HG02610 (cell line): ENCODE results near the gene GFPT1.
"Not testable (repeated sequence)": the region's sequence is repeated elsewhere in the genome, so short reads cannot be mapped to it uniquely, and the experiment has no call there.

Source experiments
- ATAC-seq: cut with Tn5 transposase; IDR thresholded peaks from one replicate; pipeline ENCODE4 v1.9.1; 2021; ENCODE audit warnings: mild to moderate bottlenecking, moderate library complexity; ENCODE audit not compliant: unreplicated experiment

Gene GFPT1

GRCh38 chr2:69386789-69387734, at the start of gene GFPT1:
Gene GFPT1 (minus strand): TSS chr2:69387227. CDS start chr2:69387071, 156 bp downstream.
- peak; percentile 84 for ATAC-seq

DNA sequence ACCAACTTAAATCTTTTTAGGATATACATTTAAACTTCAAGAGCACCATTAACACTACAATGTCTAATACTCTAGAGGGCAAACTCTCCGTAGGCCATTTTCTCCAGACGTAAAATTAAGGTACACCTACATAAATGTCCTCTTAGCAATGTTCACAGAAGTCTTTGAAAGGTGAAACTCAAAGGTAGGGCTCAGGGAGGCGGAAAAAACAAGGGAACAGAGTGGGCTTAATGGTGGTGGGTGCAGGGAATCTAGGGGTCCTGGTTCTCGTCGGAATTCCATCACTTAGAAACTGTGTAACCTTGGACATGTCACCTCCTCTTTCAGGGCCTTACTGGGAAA, 49.5 kb upstream of the GFPT1 start:
- no peak for ATAC-seq

GRCh38 chr2:69434753-69435152, 47.7 kb upstream of the GFPT1 start:
- ATAC-seq, result no peak

- no peak for ATAC-seq
These were observed 42.6 kb upstream of the GFPT1 start for GRCh38 chr2:69429491-69430183.

DNA sequence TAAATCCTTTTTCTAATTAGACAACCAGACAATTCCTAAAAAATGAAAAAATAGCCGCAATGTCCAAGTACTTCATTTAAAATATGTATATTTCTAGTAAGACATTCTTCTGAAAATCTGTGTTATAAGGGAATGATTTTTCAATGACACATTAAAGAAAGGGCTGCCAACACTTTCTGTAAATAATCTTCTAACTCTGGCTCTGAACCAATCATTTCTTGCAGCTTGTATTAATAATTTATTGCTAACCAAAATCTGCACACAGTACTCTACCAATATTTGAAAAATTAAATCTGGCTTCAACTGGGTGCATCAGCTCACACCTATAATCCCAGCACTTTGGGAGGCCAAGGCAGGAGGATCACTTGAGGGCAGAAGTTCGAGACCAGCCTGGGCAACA, 42.0 kb upstream of the GFPT1 start:
- no peak for ATAC-seq

DNA sequence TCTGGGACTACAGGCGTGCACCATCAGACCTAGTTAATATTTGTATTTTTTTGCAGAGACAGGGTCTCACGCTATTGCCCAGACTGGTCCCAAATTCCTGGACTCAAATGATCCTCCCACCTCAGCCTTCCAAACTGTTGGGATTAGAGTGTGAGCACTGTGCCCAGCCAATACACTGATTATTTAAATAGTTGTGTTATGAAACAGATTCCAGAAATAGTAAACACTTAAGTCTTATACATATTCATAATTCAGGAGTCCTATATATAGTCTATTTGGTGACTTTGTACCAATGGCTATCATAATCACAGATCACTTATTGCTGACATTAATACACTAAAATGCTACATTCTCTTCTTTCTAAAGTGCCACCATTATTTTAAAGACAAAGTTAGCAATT, 37.4 kb upstream of the GFPT1 start:
- ATAC-seq, result no peak

DNA sequence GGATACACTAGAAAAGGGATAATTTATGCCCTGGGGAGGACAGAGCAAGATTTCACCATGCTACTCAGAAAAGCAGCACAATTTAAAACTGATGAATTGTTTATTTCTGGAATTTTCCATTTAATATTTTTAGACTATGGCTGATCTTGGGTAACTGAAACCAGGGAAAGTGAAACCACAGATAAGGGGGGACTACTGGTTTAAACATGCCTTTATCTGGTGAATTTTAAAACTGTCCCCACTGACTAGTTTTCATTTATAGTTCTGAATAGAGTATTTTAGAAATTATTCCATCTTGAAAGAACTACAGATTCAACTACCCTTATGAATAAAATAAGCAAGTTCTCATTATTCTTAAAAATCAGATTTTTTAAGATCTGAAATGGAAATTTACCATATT, 35.2 kb upstream of the GFPT1 start:
- ATAC-seq, result no peak

- not testable (repeated sequence) for ATAC-seq
These were observed 32.1 kb upstream of the GFPT1 start for GRCh38 chr2:69419111-69419510.

DNA sequence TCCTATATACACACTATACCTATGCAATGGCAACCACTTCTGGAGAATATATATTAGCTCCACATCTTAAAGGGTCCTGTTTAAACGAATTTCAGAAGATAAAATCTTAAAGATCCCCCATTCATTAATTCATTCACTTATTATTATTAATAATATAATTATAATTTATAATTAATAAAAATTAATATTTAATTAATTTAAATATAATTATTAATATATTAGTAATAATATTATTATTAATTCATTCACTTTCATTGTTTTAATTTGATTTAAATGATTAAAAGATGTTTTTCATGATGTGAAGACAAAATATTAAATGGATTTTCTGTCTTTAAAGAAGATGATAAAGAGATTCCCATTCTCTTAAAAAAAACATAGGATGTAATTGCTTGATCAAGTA, 29.1 kb upstream of the GFPT1 start:
- no peak for ATAC-seq

DNA sequence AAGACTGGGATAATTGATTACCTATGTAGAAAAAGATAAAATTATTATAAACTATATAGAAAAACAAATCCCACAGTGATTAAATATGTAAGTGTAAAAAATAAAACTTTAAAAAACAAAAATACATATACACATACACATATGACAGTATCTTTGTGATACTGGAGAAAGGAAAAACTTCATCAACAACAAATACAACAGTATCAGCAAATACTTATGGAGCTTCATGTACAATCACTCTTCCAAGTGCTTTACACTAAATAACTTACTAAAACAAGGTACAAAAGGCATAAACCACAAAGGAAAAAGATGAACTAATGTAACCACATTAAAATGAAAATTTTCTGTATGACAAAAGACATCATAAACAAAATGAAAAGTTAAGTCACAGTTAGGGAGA, 24.1 kb upstream of the GFPT1 start:
- no peak for ATAC-seq

GRCh38 chr2:69405306-69405705, 18.3 kb upstream of the GFPT1 start:
- ATAC-seq, result no peak

GRCh38 chr2:69400121-69400520, 13.1 kb upstream of the GFPT1 start:
- no peak for ATAC-seq

- no peak for ATAC-seq
These were observed 10.2 kb upstream of the GFPT1 start for GRCh38 chr2:69397234-69397633.

- ATAC-seq, result no peak
These were observed 8.8 kb upstream of the GFPT1 start for GRCh38 chr2:69395866-69396265.

- no peak for ATAC-seq
These were observed 6.9 kb upstream of the GFPT1 start for GRCh38 chr2:69393963-69394362.

DNA sequence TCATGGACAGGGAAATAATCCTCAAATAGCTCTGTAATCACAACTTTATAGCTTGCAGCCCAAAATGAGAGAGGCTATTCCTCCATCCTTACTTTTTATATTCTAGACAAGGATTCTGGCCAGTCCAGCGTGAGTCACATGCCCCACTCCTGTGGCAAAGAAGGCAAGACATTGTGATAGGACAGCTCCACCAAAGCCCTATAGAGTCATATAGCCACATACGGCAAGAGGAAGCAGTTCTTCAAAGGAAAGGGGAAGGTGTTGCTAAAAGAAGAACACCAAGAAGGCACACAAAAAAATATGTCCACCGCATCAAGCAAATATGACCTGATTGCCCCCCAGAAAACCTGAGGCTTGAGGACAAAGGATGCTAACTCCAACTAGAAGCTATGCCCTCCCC, 3.4 kb upstream of the GFPT1 start:
- ATAC-seq, result no peak

DNA sequence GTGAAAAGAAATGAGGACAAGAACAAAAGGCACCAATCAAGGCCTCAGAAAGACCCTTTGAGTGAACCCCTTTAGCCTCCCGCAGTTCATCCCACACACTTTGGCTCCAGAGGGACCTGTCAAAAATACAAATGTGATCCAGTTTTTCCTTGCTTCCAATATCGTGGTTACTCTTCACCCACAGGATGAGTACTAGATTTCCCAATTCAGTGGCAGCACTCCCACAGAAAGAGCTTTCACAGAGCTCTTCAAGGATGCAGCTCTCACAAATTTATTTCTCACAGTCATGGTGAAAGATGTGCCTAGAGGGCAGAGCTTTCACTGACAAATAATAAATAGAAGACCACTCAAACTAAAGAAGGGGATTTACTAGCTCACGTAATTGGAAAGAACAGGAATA, 3.0 kb upstream of the GFPT1 start:
- no peak for ATAC-seq

- ATAC-seq, result no peak
These were observed 2.2 kb upstream of the GFPT1 start for GRCh38 chr2:69389271-69389670.

GRCh38 chr2:69387770-69388481, 899 bp upstream of the GFPT1 start:
- no peak for ATAC-seq

- ATAC-seq, result no peak
These were observed 667 bp downstream of the GFPT1 start for GRCh38 chr2:69386360-69386759.

DNA sequence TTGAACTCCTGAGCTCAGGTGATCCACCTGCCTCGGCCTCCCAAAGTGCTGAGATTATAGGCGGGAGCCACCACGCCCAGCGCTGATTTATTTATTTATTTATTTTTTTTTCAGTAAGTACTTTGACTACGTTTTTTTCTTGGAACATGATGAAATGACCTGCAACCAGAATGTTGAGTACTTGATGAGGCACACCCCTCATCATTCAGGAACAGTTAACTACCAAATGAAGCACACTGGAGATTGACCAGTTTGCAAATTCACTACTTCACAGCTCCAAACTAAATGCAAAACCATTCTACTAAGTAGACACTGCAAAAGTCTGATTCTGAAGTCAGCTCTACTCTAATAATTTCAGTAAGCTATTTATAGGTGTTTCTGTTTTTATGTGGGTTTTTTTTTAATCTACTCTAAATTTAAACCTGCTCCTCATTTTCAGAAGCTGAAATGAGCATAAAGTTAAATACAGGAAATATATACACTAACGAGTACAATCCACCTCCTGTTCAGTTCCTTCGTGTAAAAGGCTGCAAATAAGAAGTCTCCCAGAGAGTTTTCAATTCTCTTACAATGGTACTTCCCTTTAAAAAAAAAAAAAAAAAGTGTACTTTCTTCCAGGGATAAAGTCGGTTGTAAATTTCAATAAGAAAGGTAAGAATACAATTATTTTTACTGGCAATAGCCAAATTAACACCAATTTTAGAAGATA, 1.4 kb downstream of the GFPT1 start:
- no peak for ATAC-seq
